ENCODE results near the gene MKS1.
A peak's percentile ranks its signal among the peaks of the same experiment; 100 is the strongest.

The MKS1 gene

GRCh38 chr17:58195518-58196123 is 23.4 kb downstream of the MKS1 start:
- DNase-seq = no peak

GRCh38 chr17:58193641-58194255 is 25.3 kb downstream of the MKS1 start:
- DNase-seq = no peak

GRCh38 chr17:58192612-58193011 is 26.4 kb downstream of the MKS1 start, which contains the start of gene EPX:
EPX (plus strand) TSS chr17:58192726; CDS start chr17:58192847, 121 bp downstream.
- DNase-seq = no peak

- no peak for DNase-seq
Observed at GRCh38 chr17:58191241-58191896, 27.7 kb downstream of the MKS1 start.

GRCh38 chr17:58189436-58190146 is 29.5 kb downstream of the MKS1 start:
- peak; percentile 87 for DNase-seq

GRCh38 chr17:58187675-58188074 is 31.4 kb downstream of the MKS1 start:
- DNase-seq = no peak

- DNase-seq = no peak
Observed at GRCh38 chr17:58187063-58187462, 32.0 kb downstream of the MKS1 start.

GRCh38 chr17:58186591-58186990 is 32.5 kb downstream of the MKS1 start:
- no peak for DNase-seq

GRCh38 chr17:58184986-58185761 is 33.9 kb downstream of the MKS1 start:
- DNase-seq = no peak

GRCh38 chr17:58184308-58184985 is 34.6 kb downstream of the MKS1 start:
- peak; percentile 69 for DNase-seq

- no peak for DNase-seq
Observed at GRCh38 chr17:58183514-58183913, 35.5 kb downstream of the MKS1 start.

GRCh38 chr17:58181796-58182195 is 37.3 kb downstream of the MKS1 start:
- DNase-seq = no peak

- no peak for DNase-seq
Observed at GRCh38 chr17:58176200-58176599, 42.9 kb downstream of the MKS1 start.

GRCh38 chr17:58174871-58175270 is 44.2 kb downstream of the MKS1 start:
- no peak for DNase-seq

GRCh38 chr17:58172369-58173071 is 46.5 kb downstream of the MKS1 start:
- DNase-seq = peak; percentile 7

- no peak for DNase-seq
Observed at GRCh38 chr17:58170622-58171021, 48.4 kb downstream of the MKS1 start.

GRCh38 chr17:58166682-58167081 is 52.4 kb downstream of the MKS1 start, which contains the start of gene OR4D2:
OR4D2 (plus strand) TSS chr17:58166982; CDS start chr17:58169656, 2,674 bp downstream.
- DNase-seq = no peak

- DNase-seq = no peak
Observed at GRCh38 chr17:58165981-58166380, 53.1 kb downstream of the MKS1 start.

GRCh38 chr17:58161566-58161965 is 57.5 kb downstream of the MKS1 start:
- no peak for DNase-seq

- no peak for DNase-seq
Observed at GRCh38 chr17:58158181-58158580, 60.9 kb downstream of the MKS1 start.
